Activated T-cell treated with anti-CD3 and anti-CD28 coated beads for 4 hours (primary cell): ENCODE results near the gene RBKS.
"Not testable (repeated sequence)": the region's sequence is repeated elsewhere in the genome, so short reads cannot be mapped to it uniquely, and the experiment has no call there.

Experiments used
- DNase-seq: peaks from one replicate; pipeline ENCODE4 v3.0.0-alpha.2; 2020

Gene RBKS

DNA sequence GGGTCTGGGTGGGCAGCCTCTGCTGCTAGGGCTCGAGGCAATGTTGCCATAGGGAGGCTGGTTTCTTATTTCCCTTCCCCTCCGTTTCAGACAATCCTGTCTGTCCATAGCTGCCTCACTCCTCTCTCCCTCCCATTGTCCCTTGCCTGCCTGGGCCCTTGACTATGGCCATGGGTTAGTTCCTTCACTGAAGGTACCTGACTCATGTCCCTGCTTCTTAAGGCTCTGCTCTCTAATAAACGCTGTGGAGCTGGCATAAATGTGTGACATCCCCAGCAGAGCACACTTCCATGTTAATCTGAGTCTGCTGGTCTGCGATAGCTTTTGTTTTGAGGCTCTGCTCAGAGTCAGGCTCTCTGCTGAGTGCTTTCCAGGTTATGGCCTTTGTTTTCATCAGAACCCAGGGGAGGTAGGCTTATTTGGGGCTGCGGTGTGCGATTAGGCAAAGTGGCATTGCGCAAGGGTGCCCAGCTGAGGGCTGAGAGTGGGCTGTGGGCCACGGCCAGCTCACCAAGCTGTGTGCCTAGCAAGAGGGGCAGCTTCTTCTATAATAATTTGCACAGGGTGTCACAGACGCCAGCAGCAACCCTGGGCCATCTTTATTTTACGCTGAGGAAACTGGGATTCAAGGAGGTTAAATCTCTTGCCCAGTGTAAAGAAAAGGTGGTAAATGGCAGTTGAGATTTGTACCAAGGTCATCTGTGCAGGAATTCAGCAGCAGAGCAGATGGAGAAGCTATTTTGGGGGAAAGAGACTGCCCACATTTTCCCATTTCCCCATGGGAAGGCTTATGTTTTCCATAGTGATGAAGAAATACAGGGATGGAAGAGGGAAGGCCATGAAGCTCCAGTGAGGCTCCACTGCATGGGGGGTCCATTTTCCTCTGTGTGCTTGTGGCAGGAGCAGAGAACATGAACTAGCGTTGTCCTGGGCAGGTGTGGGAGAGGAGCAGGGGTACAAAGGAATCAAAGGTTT, 93.1 kb downstream of the RBKS start:
- no peak for DNase-seq

DNA sequence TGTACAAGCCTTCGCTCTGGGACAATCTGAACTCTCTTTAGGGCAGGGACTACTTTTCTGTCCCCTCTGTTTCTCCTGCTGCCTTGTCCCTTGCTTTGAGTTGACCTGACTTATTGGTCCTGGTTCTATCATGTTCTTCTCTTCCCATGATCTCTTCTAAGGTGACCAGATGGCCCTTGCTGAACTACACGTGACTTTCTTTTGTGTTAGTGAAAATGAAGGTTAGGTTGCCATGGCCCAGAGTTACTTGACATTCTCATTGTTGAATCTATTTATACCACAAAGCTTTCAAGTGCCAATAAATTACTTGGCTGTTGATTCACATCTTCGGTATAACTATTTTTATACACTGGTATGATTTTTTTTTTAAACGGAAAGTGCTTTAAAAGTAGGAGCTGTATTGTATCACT, 94.3 kb downstream of the RBKS start:
- DNase-seq = no peak

DNA sequence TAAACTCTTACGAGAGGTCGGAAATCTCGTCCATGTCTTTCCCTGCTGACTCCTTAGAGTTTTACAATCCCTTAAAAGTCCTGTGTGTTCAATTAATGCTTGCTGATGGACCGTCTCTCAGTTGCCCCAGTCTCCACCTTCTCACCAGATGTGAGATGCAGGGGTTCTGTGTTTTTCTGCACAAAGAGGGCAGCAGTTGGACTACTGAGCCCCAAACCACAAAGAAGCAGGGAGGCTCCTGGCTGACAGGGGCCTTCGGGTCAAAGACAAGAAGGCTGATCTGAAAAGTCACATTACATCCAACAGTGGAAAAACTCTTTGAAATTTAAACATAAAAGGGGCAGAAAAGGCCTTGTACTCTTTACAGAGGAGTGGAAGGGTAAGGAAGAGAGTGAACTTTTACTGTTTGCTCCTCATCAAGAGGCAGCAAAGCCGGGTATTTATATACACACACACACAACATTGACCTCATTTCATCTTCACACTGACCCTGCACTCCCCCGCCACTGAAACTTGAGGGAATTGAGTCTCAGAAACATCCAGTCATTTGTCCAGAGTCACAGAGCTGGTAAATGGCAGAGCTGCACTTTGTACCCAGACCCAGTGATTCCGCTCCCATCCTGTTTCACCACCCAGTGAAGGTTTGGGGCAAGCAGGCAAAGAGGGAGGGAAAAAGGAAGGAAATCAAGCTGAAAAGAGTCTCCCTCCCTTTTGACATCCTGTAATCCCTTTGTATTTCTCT, 94.9 kb downstream of the RBKS start:
- DNase-seq = no peak

DNA sequence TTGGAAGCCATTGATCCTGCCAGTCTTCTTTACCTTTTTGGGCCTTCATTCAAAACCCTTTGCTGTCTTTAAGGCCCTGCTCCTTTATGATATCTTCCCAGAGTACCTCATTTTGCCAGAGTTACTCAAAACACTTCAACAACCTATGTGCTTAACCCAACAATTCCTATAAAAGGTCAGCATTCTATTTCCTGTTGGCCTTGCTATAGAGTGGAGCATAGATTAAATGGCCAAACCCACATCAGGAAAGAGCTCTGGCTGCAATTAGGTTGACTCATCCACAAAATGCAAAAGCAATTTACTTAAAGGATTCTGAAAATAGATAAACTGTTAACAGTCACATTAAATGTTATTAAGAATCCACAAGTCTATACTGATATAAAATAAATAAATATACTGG, 97.4 kb downstream of the RBKS start:
- no peak for DNase-seq

DNA sequence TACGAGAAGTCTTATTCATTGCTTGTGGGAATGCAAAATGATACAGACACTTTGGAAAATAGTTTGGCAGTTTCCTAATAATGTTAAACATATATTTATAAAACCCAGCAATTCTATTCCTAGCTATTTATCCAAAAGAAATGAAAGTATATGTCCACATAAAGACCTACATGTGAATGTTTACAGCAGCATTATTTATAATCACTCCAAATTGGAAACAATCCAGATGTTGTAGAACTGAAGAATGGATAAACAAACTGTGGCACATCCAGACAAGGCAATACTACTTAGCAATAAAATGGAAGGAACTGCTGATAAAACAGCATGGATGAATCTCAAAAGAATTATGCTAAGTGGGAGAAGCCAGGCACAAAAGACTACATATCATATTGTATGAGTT, 99.4 kb downstream of the RBKS start:
- no peak for DNase-seq

DNA sequence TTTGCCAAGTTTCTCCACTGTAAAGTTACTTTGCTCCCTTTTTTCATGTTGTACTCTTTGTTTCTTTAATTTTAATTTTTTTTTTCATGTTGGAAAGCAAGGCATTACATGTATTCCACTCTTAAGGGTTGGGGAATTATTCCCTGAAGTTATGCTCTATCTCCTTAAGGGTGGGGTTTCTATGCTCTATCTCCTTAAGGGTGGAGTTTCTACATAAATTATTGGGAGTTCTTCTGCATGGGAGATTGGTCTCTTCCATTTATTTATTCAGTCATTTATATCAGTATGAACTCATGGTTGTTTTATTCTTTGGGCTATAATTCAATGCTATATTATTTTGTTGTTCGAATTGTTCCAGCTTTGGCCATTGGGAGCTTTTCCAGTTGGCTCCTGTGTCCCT, 107.5 kb downstream of the RBKS start:
- DNase-seq = no peak

DNA sequence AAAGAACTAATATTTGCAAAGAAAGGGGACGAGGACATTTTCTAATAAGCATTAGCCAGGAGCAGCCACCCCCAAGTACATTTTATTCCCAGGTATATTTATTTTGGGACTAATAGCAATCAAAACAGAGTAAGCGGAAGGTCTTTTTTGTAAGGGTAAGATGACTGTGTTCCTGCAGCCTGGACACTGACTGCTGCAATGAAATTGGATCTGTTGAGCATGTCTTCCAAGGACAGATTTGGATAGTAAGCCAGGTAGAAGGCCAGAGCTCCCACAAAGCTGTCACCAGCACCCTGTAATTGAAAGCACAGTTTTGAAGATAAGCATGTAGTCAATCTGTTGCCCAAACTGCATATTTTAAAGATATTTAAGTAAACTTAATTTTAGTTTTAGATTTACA, 108.7 kb downstream of the RBKS start:
- no peak for DNase-seq

DNA sequence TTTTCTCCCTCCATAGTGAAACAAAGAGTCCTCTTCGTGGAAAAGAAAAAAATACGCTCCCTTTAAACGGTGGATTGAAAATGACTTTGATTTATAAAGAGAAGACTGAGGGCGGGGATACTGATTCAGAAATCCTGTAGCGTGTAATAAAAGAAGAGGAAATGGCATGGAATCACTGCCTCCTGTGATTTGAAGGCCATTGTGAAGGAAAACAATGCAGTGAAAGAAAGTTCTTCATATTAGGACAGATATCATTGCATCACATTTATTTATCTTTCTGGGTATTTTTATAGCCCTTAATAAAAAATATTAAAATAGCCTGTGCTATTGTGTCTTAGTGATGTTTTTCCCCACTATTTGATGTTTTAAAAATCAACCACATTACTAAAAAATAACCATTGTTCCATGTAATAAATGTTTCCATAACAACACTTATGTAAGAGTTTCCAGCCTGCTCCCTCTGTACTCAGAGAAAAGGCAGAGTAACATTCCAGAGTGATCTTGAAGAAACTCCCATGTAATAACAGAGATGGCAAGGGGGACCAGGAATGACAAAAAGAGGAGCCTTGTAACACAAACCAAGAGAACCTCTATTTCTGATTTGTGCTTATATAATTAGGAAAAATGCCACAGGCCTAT, 110.7 kb downstream of the RBKS start:
- no peak for DNase-seq

DNA sequence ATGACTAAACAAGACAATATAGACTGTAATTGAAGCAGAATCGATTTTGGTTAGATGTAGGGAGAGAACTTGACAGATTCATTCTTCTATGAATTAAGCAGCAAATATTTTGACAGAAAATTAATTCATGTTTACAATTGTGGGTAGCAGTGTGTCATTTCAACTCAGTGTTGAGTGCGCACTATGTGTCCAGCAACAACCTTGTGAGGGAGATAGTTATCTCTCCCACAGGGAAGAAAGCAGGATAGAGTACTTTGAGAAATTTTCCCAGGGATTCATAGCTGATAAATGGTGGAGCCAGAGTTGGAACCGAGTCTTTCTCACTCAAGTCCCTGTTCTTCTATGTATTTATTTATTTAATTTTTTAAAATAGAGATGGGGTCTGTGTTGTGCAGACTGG, 113.5 kb downstream of the RBKS start:
- DNase-seq = no peak

DNA sequence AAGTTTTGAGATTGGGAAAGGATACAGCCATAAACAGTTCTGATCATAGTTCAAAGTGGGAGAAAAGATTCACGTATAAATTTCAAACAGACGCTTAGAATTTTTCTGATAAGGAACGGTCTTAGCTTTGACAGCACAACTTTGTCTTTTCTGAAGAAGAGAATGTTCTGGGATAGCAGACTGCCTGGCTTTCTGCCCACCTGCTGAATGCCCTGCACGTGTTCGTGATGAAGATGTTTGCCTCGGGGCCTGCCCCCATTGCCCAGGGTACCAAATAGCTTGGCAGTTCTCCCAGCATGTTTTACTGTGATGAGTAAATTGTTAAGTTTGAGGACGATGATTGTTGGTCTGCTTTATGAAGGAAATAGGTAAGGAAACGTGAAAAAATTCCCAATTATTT, 114.1 kb downstream of the RBKS start:
- no peak for DNase-seq

DNA sequence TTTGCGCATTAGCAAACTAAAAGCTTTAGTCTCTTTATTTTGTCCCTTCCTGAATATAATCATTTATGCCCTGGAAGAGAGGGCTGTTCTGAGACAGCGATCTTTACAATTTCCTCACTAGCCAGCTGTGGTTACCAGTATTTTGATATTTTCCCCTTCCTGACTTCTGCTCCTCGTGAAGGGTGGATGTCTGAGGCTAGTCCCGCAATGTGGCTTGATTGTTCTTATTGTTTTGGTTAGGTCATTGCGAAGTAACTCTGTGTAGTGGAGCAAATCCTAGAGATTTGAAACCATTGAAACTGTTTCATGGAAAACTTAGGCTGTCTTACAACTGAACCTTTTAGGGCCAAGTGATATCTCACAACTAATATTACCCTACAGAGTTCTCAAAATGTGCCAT, 116.2 kb downstream of the RBKS start:
- no peak for DNase-seq

DNA sequence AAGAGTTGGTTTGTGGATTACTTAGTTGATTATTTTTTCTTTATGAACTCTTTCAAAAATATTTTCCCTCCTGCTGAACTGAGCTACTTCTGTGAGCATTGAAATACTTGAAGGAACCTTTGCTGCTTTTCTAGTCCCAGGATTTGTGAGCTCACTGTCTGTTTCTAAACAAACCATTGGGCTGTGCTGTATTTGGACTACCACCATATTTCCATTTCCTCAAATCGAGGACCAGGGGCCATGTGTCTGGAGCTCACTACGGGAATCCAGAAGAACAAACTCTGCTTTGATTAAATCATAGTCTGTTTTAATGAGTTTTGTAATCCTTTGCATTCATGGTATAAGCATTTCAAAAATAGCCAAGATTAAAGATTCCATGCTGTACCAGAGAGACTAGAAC, 117.4 kb downstream of the RBKS start:
- no peak for DNase-seq

DNA sequence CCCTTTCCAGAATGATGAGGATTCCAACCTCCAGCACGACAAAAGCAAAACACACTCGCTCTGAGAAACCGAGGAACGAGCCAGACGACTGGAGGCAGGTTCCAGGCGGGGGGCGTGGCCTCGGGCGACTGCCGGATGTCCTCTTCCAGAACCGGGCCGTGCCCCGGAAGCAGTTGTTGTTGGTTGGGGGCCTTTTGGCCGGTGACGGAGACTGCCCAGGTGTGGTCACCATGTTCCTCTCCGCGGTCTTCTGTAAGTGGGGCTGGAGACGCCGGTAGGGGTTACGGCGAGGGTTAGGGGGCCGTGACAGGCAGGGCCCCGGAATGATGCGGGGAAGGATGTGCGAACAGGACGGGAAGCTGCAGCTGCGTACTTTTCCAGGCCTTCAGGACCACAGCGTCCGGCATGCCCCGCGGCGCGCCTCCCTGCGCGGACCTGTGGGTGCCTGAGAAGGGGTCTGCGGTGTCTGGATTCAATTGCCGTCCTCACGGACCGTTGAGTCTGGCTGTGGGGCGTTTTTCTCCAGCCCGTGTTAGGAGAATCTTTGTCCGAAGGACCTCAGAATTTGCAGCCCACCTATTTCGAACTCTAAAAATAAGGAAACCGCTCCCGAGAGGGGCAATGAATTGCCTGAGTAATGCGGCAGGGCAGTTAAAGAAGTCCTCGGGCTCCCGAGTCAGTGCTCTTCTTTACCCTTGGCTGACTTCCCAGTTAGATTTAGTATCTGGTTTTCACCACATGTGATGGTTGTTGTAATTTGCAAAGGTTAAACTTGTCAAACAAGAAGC, 118.4 kb downstream of the RBKS start, which contains the start of gene MRPL33:
MRPL33 (plus strand) TSS at position 172 of the 788 bp plus-strand sequence; CDS start at position 231, 59 bp downstream.
- peak; percentile 90 for DNase-seq

DNA sequence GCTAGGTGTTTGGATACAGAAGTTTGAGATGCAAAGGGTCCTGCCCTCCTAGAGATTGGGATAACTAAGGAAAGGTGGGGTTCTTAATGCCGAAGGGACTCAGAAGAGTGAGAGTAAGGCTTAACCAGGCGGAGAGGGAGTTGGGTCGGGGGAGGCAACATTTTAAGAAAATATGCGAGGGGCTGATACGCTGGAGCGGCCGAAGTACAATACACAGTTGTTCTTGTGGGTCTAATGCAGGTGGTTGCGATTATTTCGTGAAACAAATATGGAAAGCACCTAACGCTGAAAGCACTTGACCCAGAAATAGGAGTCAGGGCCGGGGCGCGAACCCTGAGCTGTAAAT, 119.0 kb downstream of the RBKS start:
- no peak for DNase-seq

DNA sequence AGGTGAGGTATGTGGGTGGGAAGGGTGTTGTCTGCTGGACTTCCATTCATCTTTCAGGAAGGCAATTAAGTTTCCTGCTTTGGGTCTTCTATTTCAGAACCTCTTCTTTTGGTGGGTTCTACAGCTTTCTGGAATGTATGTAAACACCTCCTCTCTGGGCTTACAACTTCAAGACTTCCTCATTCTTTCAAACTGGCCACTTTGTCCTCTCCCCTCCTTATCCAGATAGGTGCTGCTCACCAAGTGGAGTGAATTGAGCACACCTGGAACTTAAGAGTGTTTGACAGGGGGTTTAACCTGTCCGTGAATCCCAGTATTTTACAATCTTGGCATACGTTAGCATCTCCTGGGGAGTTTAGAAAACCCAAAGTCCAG, 123.9 kb downstream of the RBKS start:
- no peak for DNase-seq

DNA sequence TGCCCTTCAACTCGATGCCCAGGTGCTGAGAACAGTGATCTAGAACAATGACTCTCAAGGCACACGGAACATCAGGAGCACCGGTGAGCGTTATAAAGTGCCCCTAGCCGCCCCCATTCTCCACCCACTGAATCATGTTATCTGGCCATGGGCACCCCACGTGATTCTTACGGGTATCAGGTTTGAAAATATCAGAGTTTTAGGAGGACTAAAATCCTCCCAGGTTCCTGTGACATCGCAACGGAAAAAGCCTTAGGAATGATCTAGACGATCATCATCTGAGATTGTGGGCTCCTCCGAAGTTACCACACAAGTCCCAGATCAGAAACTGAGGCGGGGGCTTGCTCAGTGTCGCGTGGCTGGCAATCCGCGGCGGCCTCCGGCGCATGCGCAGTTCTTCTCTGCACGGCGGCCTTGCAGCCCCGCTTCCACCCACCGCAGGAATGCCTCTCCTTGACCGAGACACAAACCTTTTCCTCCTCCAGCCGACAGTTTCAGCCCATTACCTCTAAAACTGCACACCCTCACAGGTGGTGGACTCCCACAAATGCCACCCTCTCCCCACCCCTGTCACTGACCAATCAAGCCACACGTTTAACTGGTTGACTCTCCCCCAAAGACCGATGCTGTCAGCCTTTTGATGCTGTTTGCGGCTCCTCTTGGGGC, 124.4 kb downstream of the RBKS start:
- DNase-seq = peak; percentile 38

DNA sequence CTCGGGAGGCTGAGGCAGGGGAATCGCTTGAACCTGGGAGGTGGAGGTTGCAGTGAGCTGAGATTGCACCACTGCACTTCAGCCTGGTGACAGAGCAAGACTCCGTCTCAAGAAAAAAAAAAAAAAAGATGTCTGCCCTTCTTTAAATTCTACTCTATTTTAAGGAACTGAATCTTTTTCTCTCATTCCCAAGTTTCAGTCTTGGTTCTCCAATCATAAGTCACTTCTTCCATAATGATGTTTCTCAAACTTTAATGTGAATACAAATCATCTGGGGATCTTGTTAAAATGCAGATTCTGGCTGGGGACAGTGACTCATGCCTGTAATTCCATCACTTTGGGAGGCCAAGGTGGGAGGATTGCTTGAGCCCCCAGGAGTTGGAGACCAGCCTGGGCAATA, 125.7 kb downstream of the RBKS start:
- DNase-seq = not testable (repeated sequence)

DNA sequence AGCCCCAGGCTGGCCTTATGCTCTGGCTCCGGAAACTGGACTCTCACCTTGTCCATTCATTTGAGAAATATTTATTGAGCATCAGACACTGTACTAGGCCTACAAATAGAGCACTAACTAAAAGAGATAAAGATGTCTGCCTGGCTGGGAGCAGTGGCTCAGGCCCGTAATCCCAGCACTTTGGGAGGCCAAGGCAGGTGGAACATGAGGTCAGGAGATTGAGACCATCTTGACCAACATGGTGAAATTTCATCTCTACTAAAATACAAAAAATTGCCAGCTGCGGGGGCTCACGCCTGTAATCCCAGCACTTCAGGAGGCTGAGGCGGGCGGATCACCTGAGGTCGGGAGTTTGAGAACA, 126.3 kb downstream of the RBKS start:
- DNase-seq = no peak

DNA sequence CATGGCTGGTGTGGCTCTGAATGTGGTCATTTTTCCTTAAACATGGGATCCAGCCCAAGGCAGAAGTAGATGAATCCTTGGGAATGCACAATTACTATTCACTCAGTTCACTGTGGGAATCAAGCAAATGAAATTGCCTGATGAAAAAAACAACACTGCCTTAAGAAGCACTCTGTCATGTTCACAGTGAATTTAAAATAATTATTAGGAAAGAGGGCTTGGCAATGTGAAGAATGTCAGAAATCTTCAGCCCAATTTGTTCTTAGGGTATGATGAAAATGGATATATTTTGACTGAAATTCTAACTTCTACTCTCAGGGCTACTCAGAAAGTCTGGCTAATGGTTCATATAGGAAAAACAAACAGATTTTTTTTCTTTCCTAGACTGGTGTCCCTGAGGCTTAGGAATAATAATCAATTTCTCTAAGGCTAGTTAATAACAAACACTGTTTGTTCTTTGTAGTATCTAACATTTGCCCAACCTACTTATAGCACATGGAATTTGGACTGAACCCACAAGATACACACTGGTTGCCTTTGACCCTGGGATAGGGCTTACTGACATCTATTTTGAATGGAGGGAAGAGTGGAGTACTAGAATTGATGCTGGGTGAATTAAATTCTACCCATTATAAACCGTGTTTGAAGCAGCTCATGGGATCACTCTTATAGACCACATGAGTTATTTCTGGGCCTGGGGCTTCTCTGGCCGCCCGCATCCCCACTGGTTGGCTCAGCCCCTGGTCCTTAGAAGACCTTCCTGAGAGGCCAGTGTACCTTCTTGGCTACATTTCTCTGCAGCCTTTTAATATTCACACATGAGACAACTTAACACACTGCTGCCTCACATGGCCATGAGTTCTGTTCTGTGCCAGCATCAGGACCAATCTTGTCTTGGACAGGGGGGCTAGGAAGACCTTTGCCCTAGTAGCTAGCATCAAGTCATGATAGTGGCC, 127.0 kb downstream of the RBKS start:
- DNase-seq = no peak

DNA sequence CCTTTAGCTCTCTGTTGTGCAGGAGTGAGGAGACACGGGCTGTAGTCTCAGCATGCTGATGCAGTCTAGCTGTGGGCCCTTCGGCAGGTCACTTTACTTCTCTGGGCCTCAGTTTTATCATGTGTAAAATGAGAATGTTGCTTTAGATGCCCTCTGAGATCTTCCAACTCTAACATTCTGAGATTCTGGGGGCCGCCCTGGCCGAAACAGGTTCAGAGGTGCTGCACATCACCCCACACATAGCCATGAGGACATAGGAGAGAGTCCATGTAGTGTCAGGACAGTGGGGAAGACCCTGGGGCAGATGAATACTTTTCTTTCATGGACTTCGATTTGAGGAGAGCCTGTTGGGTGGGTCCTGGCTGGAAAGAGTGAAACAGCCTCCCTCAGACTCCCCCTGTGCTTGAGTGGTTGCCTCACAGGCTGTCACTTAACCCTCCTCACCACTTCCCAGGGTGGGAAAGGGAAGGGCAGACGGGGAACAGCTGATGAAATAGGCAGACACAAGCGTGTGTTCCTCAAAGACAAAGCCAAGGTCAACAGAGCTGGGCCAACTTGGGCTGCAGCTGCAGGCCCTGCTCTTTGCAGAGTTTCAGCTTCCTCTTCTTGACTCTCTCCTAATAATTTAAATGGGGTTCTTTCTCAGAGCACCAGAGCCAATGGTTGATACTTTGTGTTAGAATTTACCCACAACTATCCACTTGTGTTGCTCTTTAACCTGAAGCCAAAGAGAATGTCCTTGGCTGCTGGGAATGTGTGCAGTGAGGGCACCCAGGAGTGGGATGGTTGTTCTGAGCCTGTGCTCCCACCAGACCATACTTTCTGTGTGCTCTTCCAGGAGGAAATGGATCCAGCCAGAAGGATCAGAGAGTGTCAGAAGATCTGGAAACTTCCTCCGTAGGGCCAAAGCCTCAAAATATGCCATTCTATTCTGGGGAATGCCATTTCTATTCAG, 133.4 kb downstream of the RBKS start:
- DNase-seq = no peak
